Heart right ventricle (tissue), 16 donors: ENCODE measurements around the gene DNAI2. TPM values are rescaled to one million over a fixed set of nuclear protein-coding genes. Genes with fewer than 3 reads are reported as not detected.

Experiments
- ATAC-seq, 8 donors: fragments of 200-7000 bp; cut with Tn5 transposase; one replicate each; pipeline ENCODE4 v1.9.1; 2020; ENCODE audit warnings: mild to moderate bottlenecking in 8 of 8, moderate library complexity in 8 of 8, moderate number of reproducible peaks in 1 of 8
- DNase-seq, 2 donors: peaks; one replicate each; pipeline ENCODE4 v3.0.0-alpha.2; 2020
- H3K27ac ChIP-seq, 10 donors: fragments of 200-600 bp; sonication (generic) in 2 of 10; one replicate each; pipeline versions ENCODE4 v1.5.0 to v1.8.0; 2020 to 2022; ENCODE audit warnings: mild to moderate bottlenecking in 3 of 10
- H3K27me3 ChIP-seq, 7 donors: fragments of 200-600 bp; one replicate each; pipeline ENCODE4 v1.8.0; 2021 to 2022; ENCODE audit warnings: mild to moderate bottlenecking in 2 of 7
- H3K36me3 ChIP-seq, 9 donors: fragments of 200-600 bp; sonication (generic) in 1 of 9; one replicate each; pipeline versions ENCODE4 v1.5.0 to v1.8.0; 2020 to 2022; ENCODE audit warnings: mild to moderate bottlenecking in 2 of 9
- H3K4me1 ChIP-seq, 9 donors: fragments of 200-600 bp; sonication (generic) in 1 of 9; one replicate each; pipeline versions ENCODE4 v1.5.0 to v1.8.0; 2020 to 2022; ENCODE audit warnings: mild to moderate bottlenecking in 4 of 9
- H3K4me3 ChIP-seq, 10 donors: fragments of 200-600 bp; sonication (generic) in 2 of 10; one replicate each; pipeline versions ENCODE4 v1.5.0 to v1.8.0; 2020 to 2022; ENCODE audit warnings: mild to moderate bottlenecking in 7 of 10, moderate library complexity in 2 of 10
- H3K9me3 ChIP-seq, 11 donors: fragments of 200-600 bp in 10 of 11; sonication (generic) in 2 of 11; one replicate each; pipeline versions ENCODE4 v1.5.0 to v1.8.0; 2013 to 2022; ENCODE audit warnings: mild to moderate bottlenecking in 2 of 11, control low read depth in 1 of 11, moderate library complexity in 1 of 11
- CTCF ChIP-seq, 9 donors: fragments of 200-600 bp; sonication (generic) in 2 of 9; IDR thresholded peaks; one replicate each; pipeline versions ENCODE4 v1.5.0 to v1.8.0; 2021 to 2022; ENCODE audit warnings: antibody characterized with exemption in 9 of 9, mild to moderate bottlenecking in 5 of 9, moderate library complexity in 1 of 9
- WGBS, 2 donors: extraction: QIAGEN DNeasy Blood & Tissue Kit; methylation state at CpG; one replicate each; pipeline ENCODE4 v1.1.7; 2013; ENCODE audit warnings: inconsistent platforms in 1 of 2; 5-methylcytosine and 5-hydroxymethylcytosine counted together
- intact Hi-C, 10 donors: fragments of 100-400 bp; cut with DNase I; formaldehyde crosslinking; loops; one replicate each; pipeline versions ENCODE4 v1.11.1 to v1.14.2; 2022
- polyA plus RNA-seq, 2 donors: library from polyadenylated mRNA; stranded (reverse); fragments of 200-250 nt; gene quantifications; one replicate each; pipeline ENCODE4 v1.2.3, GENCODE V29; 2013
- total RNA-seq, 10 donors: library from RNA; stranded (reverse); fragmentation: NEBNext Ultra II Directional in 3 of 10; extraction: Animal tissue kit (Norgen Biotek cat#: 25700) in 3 of 10; gene quantifications; one replicate each; pipeline versions ENCODE4 v1.2.1 to v1.2.4, GENCODE V29; 2021 to 2023
- donor health status: Arrhythmogenic right ventricular cardiomyopathy.
- donor health status: ischemic (EF 13 %, LVEDD 7.1; RV severe dilation, severe dysfunction).
- donor health status: healthy with polysubstance abuse.
- donor health status: DM: no; HTN: yes; CAD: no.
- donor health status: DM: no; HTN: no; CAD: no.
- donor health status: ischemic (EF 25% LVEDD 6.9; RV normal size, moderate dysfunction).
- donor health status: ischemic (EF 25% LVEDD 5.7; RV mildly dilated, moderate dysfunction).
- donor health status: healthy.
- donor health status: DM: yes; HTN: yes; CAD: no.
- donor health status: Ischemic cardiomyopathy.
- donor health status: ischemic (EF 35%, LVEDD 5.7; RV mildly dilated, moderate dysfunction).
- donor health status: nonischemic (EF 11% LVEDD 7.7; RV severe dilation, severe dysfunction).
- donor health status: DM: yes; HTN: yes; CAD: no.
- donor health status: PGD.
- donor health status: ischemic (EF 29% LVEDD 5.4; RV normal size, mild dysfunction).
- donor health status: nonischemic (EF 23%, LVEDD 6.1; RV moderate dilation, normal function).

Gene DNAI2
- total and polyA plus RNA-seq, 12 donors, result 0.16 TPM; not detected in 11

DNA sequence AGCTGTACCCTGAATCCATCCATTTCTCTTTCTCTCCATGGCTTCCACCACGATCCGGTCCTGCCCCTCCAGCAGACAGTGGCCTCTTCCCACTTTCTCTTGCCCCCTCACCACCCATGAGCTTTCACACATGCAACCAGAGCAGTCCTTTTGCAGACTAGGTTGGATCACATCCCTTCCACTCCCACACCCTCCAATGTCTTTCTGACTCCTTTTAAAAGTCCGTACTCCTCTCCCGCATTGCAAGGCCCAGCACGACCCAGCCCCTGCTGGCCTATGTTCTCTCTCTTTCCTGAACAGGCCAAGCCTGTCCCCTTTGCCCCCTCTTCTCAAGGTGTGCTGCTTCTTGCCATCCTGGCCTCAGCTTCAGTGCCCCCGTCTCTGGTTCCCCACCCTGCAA, 22.5 kb upstream of the DNAI2 start:
- whole genome bisulfite sequencing, 2 donors, result 85 to 86% methylated on average over 6 of the region's 6 CpGs
- Histone ChIP-seq H3K27ac (no peak overlapping the region), H3K9me3 (no peaks in the 10 kb centered on the region), H3K4me3 (no peak overlapping the region), H3K27me3 (no peaks in the 10 kb centered on the region), H3K4me1 (no peaks in the 10 kb centered on the region), H3K36me3 (peaks cover 0 to 76% (median 17%) of the 10 kb centered on the region in 9 donors)
- no peak for TF ChIP-seq CTCF (IDR thresholded peaks at IDR 0.05)
- DNase-seq, result no peak
- intact Hi-C loops, result no loop called here
- no peak for ATAC-seq

GRCh38 chr17:74252211-74252610, 21.8 kb upstream of the DNAI2 start:
- no peak overlapping the region for H3K27ac ChIP-seq

GRCh38 chr17:74253036-74253435, 21.0 kb upstream of the DNAI2 start:
- intact Hi-C loops, result no loop called here
- peak in 1 of 8 donors; percentile 9 for ATAC-seq
- 92 to 95% methylated on average over 13 of the region's 13 CpGs for WGBS, 2 donors

More at GRCh38 chr17:74252211-74252610, 21.8 kb upstream of the DNAI2 start:
- WGBS, 2 donors, result 75 to 79% methylated on average over 8 of the region's 8 CpGs
- TF ChIP-seq CTCF (IDR thresholded peaks at IDR 0.05), result no peak
- intact Hi-C loops, result no loop called here
- H3K36me3 ChIP-seq, result peaks cover 0 to 83% (median 17%) of the 10 kb centered on the region in 9 donors
- no peaks in the 10 kb centered on the region for H3K4me1 ChIP-seq
- no peaks in the 10 kb centered on the region for H3K27me3 ChIP-seq
- no peak overlapping the region for H3K4me3 ChIP-seq
- DNase-seq (no peak), ATAC-seq (no peak)
- H3K9me3 ChIP-seq, result no peaks in the 10 kb centered on the region

DNA sequence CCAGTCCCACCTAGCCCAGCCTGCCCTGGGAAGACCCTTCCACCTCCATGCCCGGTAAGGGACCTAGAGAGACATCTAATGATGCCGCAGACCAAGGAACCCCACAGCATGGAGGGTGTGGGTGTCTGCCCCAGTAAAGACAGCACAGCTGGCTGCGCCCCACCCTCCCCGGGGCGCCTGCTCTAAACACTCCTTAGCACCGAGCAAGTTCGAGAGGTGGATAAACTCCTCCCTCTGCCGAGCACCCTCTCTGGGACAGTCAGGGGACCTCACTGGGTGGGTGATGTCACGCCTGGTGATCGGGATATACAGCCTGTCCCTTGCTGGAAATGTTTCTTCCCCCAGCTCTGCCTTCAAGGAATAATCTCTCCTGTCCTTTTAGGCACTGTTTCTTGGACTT, 16.7 kb upstream of the DNAI2 start:
- no peak overlapping the region for H3K4me3 ChIP-seq
- no peaks in the 10 kb centered on the region for H3K27me3 ChIP-seq
- no peaks in the 10 kb centered on the region for H3K9me3 ChIP-seq
- intact Hi-C loops, result no loop called here
- H3K4me1 ChIP-seq, result no peaks in the 10 kb centered on the region
- DNase-seq, result no peak
- H3K36me3 ChIP-seq, result peaks cover 0 to 73% (median 12%) of the 10 kb centered on the region in 9 donors
- H3K27ac ChIP-seq, result no peak overlapping the region
- no peak for TF ChIP-seq CTCF (IDR thresholded peaks at IDR 0.05)
- no peak for ATAC-seq
- WGBS, 2 donors, result 90 to 93% methylated on average over 10 of the region's 10 CpGs

More at GRCh38 chr17:74253036-74253435, 21.0 kb upstream of the DNAI2 start:
- no peak for TF ChIP-seq CTCF (IDR thresholded peaks at IDR 0.05)
- DNase-seq, result no peak
- no peaks in the 10 kb centered on the region for H3K4me1 ChIP-seq
- H3K9me3 ChIP-seq, result no peaks in the 10 kb centered on the region
- H3K27me3 ChIP-seq, result no peaks in the 10 kb centered on the region
- no peak overlapping the region for H3K27ac ChIP-seq
- no peak overlapping the region for H3K4me3 ChIP-seq
- peaks cover 0 to 86% (median 17%) of the 10 kb centered on the region in 9 donors for H3K36me3 ChIP-seq
